Right renal cortex interstitium (tissue), 3 donors: ENCODE measurements around the gene NTM. TPM values are rescaled to one million over a fixed set of nuclear protein-coding genes. Genes with fewer than 3 reads are reported as not detected.
"Not testable (repeated sequence)": the region's sequence is repeated elsewhere in the genome, so short reads cannot be mapped to it uniquely, and the experiment has no call there.

Source experiments
- DNase-seq, 3 donors: peaks; one replicate each; pipeline ENCODE4 v3.0.0-alpha.2; 2013; ENCODE audit warnings: low read depth in 3 of 3, low spot score in 2 of 3
- polyA plus RNA-seq, 3 donors: library from polyadenylated mRNA; unstranded; fragments of 120-200 nt; gene quantifications; one replicate each; pipeline ENCODE4 v1.2.1, GENCODE V29; 2013; ENCODE audit not compliant: insufficient read length in 3 of 3

The NTM gene
- polyA plus RNA-seq, 3 donors: 30.5 to 43.6 (median 35.7) TPM

- DNase-seq: no peak
Measured at GRCh38 chr11:132298357-132298756, 927.9 kb downstream of the NTM start.

- DNase-seq: no peak
Measured at GRCh38 chr11:132300283-132300682, 929.9 kb downstream of the NTM start.

GRCh38 chr11:132301465-132301864 lies 931.0 kb downstream of the NTM start:
- no peak for DNase-seq

- DNase-seq: no peak
Measured at GRCh38 chr11:132301900-132302299, 931.5 kb downstream of the NTM start.

DNA sequence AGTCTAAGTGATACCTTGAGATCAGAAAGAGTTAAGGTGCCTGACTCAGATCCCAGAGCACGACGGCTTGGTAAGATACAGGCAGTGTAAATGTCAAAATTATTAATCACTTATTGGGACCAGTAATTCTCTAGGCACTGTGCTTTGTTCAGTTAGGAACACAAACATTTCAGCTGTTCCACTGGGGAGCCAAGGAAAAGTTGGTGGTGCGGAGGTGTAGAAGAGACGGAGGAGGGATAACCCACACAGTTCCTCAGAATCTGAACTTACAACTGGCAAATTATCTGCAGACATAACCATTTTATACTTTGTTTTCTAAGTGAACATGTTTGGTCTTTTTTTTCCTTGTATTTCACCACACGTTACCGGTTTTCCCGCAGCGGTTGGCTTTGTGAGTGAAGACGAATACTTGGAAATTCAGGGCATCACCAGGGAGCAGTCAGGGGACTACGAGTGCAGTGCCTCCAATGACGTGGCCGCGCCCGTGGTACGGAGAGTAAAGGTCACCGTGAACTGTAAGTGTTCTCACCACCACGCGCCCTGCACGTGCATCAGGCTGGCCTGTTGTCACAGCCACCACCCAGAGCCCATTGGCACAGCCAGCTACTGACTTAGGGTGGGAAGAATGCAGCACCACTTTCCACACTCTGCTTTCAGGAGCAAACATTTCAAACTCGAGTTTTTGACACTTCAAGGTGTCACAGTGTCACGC lies 937.0 kb downstream of the NTM start:
- DNase-seq: no peak

- DNase-seq: no peak
Measured at GRCh38 chr11:132310390-132311375, 940.3 kb downstream of the NTM start.

- DNase-seq: no peak
Measured at GRCh38 chr11:132311703-132312102, 941.3 kb downstream of the NTM start.

- no peak for DNase-seq
Measured at GRCh38 chr11:132312161-132312560, 941.7 kb downstream of the NTM start.

GRCh38 chr11:132312701-132313111 lies 942.3 kb downstream of the NTM start:
- DNase-seq: no peak

GRCh38 chr11:132314911-132315455 lies 944.6 kb downstream of the NTM start:
- DNase-seq: no peak

- DNase-seq: no peak
Measured at GRCh38 chr11:132315696-132316095, 945.3 kb downstream of the NTM start.

GRCh38 chr11:132318421-132319157 lies 948.2 kb downstream of the NTM start:
- DNase-seq: no peak

GRCh38 chr11:132319419-132319818 lies 949.0 kb downstream of the NTM start:
- DNase-seq: not testable (repeated sequence)

GRCh38 chr11:132330515-132330914 lies 960.1 kb downstream of the NTM start:
- DNase-seq: no peak

GRCh38 chr11:132332521-132332920 lies 962.1 kb downstream of the NTM start:
- DNase-seq: no peak

DNA sequence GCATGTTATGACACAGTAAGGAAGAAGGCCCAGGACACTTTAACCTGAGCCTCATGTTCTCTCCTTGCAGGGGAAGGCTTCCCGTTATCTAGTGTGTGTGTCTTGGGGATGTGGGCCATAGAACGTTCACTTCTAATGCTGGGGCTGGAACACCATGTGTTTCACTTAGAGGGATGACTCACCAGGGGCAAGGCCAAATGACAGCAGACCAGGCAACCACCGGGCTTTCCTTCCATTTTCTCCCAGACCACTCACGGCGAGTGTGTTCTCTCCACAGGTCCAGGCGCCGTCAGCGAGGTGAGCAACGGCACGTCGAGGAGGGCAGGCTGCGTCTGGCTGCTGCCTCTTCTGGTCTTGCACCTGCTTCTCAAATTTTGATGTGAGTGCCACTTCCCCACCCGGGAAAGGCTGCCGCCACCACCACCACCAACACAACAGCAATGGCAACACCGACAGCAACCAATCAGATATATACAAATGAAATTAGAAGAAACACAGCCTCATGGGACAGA lies 964.4 kb downstream of the NTM start:
- no peak for DNase-seq

GRCh38 chr11:132335311-132335710 lies 964.9 kb downstream of the NTM start:
- DNase-seq: no peak

DNA sequence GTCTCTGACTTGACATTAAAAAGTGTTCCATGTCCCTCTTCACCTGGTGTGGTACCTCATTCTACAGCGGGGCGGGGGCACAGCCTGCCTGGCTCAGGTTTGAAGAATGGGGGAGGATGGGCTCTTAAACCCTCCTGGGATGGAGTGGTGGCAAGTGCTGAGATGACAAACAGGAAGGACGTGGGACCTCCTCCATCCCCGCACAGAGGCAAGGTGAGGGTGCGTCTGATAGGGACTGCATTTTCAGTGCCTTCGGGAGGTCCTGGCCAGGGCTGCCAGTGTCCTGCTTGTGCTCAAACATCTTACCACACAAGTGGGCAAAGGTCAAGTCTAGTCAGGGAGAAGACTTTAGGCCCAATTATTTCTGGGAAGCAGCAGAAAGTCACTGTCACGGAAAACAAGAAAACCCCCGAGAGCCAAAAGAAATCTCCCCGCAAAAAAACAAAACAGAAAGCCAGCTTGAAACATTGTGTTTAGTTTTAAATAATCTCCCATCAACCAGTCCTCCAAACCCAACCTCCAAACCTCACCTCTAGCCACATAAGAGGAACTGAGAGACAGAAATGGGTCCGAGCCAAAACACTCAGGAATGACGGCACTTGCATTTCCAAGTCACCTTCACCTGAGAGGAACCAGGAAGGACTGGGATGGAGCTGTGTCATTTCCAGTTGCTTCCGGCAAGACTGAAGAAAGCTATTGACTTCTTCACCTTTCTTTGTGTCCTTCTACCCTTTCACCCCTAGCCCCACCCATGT lies 966.5 kb downstream of the NTM start:
- DNase-seq: no peak

DNA sequence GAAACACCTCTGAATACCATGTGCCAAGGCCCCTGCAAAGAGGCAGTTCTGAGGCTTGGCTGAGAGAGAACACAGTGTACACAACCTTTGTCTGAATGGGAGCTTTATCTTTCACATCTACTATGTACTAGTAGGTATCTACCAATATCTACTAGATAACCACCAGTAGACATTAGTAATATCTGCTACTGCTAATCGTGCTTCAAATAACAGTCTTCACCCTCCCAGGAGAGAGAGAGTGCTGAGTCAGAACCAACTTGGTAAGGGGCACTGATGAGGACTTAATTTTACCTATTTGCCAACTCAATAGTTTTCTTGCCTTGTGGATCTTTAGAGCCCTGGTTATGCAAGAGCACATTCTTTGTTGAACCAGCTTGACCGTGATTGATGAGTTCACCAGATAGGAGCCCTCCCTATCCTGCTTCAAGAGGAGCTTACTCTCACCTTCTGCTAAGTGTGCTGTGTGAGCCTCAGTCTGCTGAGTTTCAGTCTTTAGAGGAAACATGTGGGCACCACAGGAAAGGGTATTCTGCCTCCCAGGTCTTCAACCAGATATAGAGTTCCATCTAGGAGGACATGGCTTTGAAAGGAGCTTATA lies 967.5 kb downstream of the NTM start:
- DNase-seq: no peak
